ENCODE data around the gene SRRM4. TPM values are rescaled to one million over a fixed set of nuclear protein-coding genes. Genes with fewer than 3 reads are reported as not detected.
"Not testable (repeated sequence)": the region's sequence is repeated elsewhere in the genome, so short reads cannot be mapped to it uniquely, and the experiment has no call there.

The SRRM4 gene
- total RNA-seq, 1 experiment from 2014 or later = not detected

DNA sequence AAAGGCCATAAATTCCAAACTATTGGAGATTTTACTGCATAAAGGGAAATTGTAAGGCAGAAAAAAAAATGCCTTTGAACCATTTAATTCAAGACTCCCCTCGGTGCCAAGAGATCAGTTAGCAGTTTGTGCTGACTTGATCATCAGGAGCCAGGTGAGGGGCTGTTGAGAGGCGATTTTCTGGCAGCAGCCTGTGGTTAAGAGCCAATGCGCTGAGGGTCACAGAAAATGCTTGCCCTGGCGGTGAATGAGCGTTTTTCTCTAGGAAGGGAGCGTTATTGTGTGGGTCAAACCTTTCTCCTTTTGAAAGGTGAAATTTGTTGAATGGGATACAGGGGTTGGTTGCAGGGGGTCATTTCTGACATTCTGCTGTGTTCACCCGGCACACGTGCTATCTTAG lies 4.7 kb downstream of the SRRM4 start:
- Histone ChIP-seq H3K9me3 (no peaks in the 10 kb centered on the region), H3K27me3 (peaks cover 4% of the 10 kb centered on the region; the same call in 1 of the 2 replicates), H3K4me3 (no peak overlapping the region), H3K36me3 (no peaks in the 10 kb centered on the region)
- DNase-seq = no peak

DNA sequence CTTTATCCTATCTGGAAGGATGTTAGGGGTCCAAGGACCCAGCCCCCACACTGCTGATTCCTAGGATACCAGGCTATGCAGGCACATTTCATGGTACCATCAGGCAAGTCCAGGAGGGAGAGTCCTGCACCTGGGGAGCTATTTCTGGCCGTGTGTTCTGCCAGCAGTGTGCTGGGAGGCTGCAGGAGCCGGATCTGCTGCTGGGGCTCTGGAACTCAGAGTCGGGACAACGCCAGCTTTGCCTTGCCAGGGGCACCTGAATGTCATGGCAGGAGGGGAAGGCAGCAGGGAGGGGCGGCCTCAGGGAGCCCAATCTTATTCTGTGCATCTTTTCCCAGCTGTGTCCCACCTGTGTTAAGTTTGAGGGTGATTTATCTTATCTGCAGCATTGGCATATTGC lies 17.8 kb downstream of the SRRM4 start:
- H3K9me3 ChIP-seq = no peaks in the 10 kb centered on the region
- H3K4me3 ChIP-seq = no peak overlapping the region
- no peak for DNase-seq
- no peaks in the 10 kb centered on the region for H3K27me3 ChIP-seq
- no peaks in the 10 kb centered on the region for H3K36me3 ChIP-seq

DNA sequence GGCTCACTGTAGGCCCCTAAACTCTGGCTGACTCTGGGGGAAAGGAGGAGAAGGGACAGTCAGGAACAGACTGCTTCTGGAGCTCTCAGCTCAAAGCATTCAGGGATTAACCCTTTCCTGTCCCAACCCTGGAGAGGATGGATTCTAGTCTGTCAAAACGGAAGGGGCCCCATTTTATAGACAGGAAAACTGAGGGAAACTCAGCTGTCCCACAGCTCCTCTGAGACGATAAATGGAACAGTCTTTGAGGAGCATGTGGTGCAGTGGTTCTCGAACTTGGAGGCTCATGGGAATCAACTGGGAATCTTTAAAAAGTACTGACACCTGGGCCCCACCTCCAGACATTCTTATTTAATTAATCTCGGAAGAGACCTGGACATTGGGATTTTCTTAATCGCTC lies 23.7 kb downstream of the SRRM4 start:
- no peaks in the 10 kb centered on the region for H3K36me3 ChIP-seq
- no peaks in the 10 kb centered on the region for H3K9me3 ChIP-seq
- H3K4me3 ChIP-seq = no peak overlapping the region
- H3K27me3 ChIP-seq = no peaks in the 10 kb centered on the region
- no peak for DNase-seq

- Histone ChIP-seq H3K4me3 (no peak overlapping the region), H3K9me3 (no peaks in the 10 kb centered on the region), H3K36me3 (no peaks in the 10 kb centered on the region), H3K27me3 (no peaks in the 10 kb centered on the region)
- DNase-seq = no peak
Measured at GRCh38 chr12:119005913-119006312, 24.6 kb downstream of the SRRM4 start.

DNA sequence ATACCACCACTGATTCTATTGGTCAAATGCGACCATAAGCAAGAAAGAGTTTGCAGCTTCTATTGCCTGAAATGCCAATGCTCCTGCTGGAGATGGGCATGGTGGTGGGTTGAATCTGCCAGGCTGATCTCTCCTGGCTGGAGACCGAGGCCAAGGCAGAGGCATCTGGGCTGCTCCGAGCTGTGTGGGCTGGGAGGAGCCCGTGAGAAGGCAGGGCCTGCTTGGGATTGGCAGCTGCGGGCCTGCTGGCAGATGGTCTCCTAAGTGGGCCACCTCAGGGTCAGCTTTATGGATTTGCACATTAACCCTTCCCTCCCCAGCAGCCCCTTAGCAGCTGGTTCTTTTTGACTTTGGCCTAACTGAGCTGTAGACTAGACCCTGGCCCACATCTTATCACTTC lies 25.4 kb downstream of the SRRM4 start:
- no peaks in the 10 kb centered on the region for H3K27me3 ChIP-seq

GRCh38 chr12:119008273-119008672 lies 26.9 kb downstream of the SRRM4 start:
- H3K4me3 ChIP-seq, H3K36me3 ChIP-seq, H3K9me3 ChIP-seq, DNase-seq, H3K27me3 ChIP-seq: not testable (repeated sequence)

More for the DNA sequence above, 25.4 kb downstream of the SRRM4 start:
- no peak for DNase-seq
- Histone ChIP-seq H3K9me3 (no peaks in the 10 kb centered on the region), H3K36me3 (no peaks in the 10 kb centered on the region), H3K4me3 (no peak overlapping the region)

DNA sequence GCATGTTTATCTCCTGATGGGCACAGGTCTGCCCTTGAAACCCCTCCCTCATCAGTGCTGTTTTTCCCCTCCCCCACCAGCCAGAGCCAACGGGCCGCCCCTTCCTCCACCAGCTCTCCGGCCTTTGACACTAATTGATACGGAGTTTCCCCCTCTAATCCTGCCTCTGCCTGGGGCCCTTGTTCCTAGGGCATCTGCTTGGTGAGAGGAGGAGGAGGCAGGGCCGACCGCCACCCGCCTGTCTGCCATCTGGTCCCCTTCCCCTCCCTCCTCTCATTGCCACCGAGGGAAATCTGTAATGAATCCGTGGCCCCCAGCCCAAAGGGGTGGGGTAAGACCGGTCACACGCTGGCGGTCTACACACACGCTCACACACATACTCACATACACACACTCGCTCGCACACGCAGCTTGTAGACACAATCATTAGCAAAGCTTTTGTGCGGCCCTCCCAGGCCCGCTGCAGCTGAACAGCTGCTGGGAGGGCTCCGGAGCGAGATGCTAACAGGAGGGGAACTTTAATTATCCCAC lies 27.4 kb downstream of the SRRM4 start:
- Histone ChIP-seq H3K4me3 (no peak overlapping the region), H3K36me3 (no peaks in the 10 kb centered on the region), H3K9me3 (no peaks in the 10 kb centered on the region), H3K27me3 (no peaks in the 10 kb centered on the region)
- no peak for DNase-seq

GRCh38 chr12:119011231-119011630 lies 29.9 kb downstream of the SRRM4 start:
- Histone ChIP-seq H3K4me3 (no peak overlapping the region), H3K36me3 (no peaks in the 10 kb centered on the region), H3K9me3 (no peaks in the 10 kb centered on the region), H3K27me3 (no peaks in the 10 kb centered on the region)
- DNase-seq = no peak

DNA sequence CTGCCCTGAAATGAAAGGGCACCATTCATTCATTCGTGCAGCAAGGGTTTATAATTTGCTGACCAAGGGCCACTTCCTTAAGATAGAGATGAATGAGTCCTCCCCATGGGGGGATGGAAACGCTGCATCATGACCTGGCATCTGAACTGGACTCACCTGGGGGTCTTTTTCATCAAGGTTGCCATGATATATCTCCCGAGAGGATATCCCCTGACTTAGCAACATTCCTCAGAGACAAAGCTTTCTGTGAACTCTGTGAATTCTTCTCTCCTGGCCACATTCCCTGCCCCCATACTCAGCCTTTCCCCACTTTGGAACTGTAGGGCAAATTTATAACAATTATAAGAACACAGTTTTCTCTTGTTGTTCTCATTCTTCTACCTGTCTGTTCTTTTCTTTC lies 30.8 kb downstream of the SRRM4 start:
- H3K36me3 ChIP-seq = no peaks in the 10 kb centered on the region
- H3K4me3 ChIP-seq = no peak overlapping the region
- H3K9me3 ChIP-seq = no peaks in the 10 kb centered on the region
- DNase-seq = no peak
- H3K27me3 ChIP-seq = no peaks in the 10 kb centered on the region

DNA sequence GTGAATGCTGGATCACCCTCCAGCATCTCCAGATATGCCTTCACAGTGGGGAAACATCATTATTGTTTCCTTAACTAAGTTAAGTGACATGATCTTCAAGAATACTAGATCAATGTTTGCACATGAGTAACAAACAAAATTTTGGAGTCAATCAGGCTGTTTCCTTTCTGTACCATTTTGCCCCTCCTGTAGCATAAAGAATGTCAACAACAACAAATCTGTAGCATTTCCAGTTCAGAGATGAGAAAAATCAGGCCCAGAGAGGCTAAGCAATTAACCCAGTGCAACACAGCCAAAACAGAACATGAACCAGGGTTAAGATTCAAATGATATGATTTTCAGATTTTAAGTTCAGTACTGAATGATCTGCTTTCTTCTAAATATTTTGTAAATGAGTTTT lies 31.7 kb downstream of the SRRM4 start:
- Histone ChIP-seq H3K27me3 (no peaks in the 10 kb centered on the region), H3K36me3 (no peaks in the 10 kb centered on the region), H3K4me3 (no peak overlapping the region), H3K9me3 (no peaks in the 10 kb centered on the region)
- DNase-seq = no peak

DNA sequence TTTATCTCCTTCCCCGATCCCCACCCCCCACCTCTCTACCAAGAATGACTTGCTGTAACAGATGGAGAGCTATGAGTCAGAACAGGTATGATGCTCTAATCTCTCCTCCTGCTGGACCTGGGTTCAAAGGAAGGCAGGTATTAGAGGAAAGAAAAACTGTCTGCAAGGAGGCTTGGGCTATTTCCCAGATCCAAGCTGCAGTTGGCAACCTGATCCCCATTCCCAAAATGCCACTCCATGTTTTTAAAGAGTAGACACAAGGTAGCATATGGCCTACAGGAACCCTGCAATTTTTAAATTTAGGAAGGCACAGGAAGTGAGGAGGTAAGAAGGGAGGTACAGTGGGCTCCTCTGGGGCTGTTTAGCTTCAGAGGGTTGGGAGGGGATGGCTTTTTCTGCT lies 33.0 kb downstream of the SRRM4 start:
- H3K9me3 ChIP-seq = no peaks in the 10 kb centered on the region
- H3K36me3 ChIP-seq = no peaks in the 10 kb centered on the region
- DNase-seq = no peak
- H3K27me3 ChIP-seq = no peaks in the 10 kb centered on the region
- H3K4me3 ChIP-seq = no peak overlapping the region

- Histone ChIP-seq H3K27me3 (no peaks in the 10 kb centered on the region), H3K36me3 (no peaks in the 10 kb centered on the region), H3K9me3 (no peaks in the 10 kb centered on the region), H3K4me3 (no peak overlapping the region)
- DNase-seq = no peak
Measured at GRCh38 chr12:119016715-119017114, 35.4 kb downstream of the SRRM4 start.

DNA sequence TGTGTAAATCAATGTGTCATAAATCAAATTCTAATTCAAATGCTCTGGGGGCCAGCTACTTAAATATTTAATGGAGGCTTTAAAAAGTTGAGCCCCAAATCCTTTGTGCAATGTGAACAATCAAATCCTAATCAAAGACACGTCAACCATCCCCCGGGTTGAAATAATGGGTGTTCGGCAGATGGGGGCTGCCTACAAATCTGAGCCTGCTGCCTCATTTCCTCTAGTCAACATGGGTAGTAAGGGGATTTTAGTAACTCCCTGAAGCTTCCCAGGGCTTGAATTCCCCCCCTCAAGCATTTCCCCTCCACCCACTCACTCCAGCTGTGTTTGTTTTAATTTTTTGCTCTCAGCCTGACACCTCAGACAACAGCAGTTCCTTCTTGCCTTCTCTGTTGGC lies 37.8 kb downstream of the SRRM4 start:
- Histone ChIP-seq H3K4me3 (no peak overlapping the region), H3K36me3 (no peaks in the 10 kb centered on the region), H3K27me3 (no peaks in the 10 kb centered on the region), H3K9me3 (no peaks in the 10 kb centered on the region)
- no peak for DNase-seq

DNA sequence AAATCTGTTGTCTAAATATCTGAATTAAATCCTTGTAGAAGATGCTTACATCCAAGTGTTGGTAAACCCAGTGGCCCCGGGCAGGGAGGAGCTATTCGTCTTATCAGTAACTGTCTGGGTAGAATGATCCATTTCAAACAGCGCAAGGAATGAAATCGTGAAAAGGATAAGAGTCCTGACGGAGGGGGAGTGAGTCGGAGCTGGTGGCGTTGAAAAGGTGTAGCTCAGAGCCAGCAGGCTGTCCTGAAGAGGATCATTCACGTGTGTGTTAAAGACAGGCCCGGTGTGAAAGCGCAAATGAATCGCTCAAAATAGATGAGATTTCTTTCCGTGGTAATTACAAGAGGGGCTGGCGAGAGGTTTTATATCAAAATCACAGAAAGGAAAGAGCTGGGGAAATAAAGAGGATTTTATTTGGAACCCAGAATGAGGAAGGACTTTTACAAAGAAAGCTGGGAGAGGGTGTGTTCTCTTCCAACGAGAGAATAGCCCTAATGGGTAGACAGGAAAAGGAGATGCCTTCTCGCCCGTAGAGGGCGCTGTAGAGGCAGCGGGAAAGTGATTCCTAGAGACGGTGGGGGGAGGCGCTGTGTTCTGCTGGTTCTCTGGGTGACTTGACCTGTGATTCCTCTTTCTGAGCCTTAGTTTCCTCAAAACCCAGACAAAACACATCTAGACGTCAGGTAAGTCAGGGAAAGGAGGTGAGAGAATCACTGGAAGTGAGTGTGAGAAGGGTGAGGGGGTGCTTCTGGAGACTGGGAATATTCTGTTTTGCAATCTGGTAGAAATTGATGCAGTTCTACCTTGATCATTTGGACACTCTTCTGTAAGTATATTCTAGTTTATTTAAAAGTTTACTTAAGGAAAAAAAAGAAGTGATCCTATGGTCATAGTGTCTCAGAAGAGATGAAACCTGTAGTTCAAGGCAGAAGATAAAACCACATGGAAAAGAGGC lies 39.3 kb downstream of the SRRM4 start:
- Histone ChIP-seq H3K4me3 (no peak overlapping the region), H3K27me3 (no peaks in the 10 kb centered on the region), H3K36me3 (no peaks in the 10 kb centered on the region), H3K9me3 (no peaks in the 10 kb centered on the region)
- DNase-seq = peak; percentile 26

- H3K4me3 ChIP-seq = no peak overlapping the region
- no peaks in the 10 kb centered on the region for H3K36me3 ChIP-seq
- H3K27me3 ChIP-seq = no peaks in the 10 kb centered on the region
- H3K9me3 ChIP-seq = no peaks in the 10 kb centered on the region
- no peak for DNase-seq
Measured at GRCh38 chr12:119024356-119024755, 43.0 kb downstream of the SRRM4 start.

DNA sequence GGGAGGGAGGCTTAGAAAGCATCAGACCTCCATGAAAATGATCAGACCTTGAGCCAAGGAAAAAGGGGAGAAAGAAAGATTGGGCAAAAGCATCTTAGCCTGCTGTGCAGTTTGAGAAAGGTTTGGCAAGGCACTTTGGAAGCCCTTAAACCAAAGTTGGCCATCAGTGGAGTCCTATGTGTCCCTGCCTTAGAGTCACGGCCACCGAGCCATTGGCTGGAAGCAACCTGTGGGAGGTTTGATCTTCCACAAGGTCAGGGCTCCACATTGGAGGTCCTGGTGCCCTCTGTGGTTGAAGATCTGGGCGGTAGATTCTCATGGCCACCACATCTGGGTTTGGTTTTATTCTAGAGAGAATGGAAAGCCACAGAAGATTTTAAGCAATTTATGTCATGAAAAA lies 44.4 kb downstream of the SRRM4 start:
- Histone ChIP-seq H3K27me3 (no peaks in the 10 kb centered on the region), H3K9me3 (no peaks in the 10 kb centered on the region), H3K4me3 (no peak overlapping the region), H3K36me3 (no peaks in the 10 kb centered on the region)
- no peak for DNase-seq

- not testable (repeated sequence) for H3K27me3 ChIP-seq, H3K9me3 ChIP-seq, H3K36me3 ChIP-seq, DNase-seq, H3K4me3 ChIP-seq
Measured at GRCh38 chr12:119033332-119033731, 52.0 kb downstream of the SRRM4 start.
